DND-41 (cell line): ENCODE data around the gene ITPR1.

ENCODE experiments used
- EZH2 ChIP-seq: IDR thresholded peaks from 3 replicates; pipeline ENCODE4 v1.6.1; 2012; ENCODE audit warnings: borderline replicate concordance, low read depth, mild to moderate bottlenecking, moderate library complexity, low read length, inconsistent platforms; ENCODE audit not compliant: severe bottlenecking
- TF ChIP-seq, protein P1 (sequence below): IDR thresholded peaks from 2 replicates; pipeline ENCODE4 v1.5.1; 2012; ENCODE audit warnings: borderline replicate concordance, low read length, moderate library complexity, mild to moderate bottlenecking; ENCODE audit not compliant: poor library complexity, severe bottlenecking; ENCODE audit errors: extremely low read depth

DNA sequence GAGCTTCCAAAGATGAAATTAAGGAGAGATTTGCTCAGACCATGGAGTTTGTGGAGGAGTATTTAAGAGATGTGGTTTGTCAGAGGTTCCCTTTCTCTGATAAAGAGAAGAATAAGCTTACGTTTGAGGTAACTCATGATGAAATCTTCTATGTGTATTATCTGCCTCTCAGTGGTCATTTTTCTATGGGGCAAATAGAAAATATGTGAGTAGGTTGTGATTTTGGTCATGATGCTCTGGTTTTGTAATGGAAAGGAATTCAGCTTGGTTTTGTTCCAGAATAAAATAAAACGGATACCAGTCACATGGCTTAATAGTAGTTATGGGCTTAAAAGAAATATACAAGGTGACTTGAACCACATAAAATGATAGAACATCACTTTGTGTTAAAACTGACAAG lies 181.1 kb downstream of the ITPR1 start:
- TF ChIP-seq, protein P1, sequence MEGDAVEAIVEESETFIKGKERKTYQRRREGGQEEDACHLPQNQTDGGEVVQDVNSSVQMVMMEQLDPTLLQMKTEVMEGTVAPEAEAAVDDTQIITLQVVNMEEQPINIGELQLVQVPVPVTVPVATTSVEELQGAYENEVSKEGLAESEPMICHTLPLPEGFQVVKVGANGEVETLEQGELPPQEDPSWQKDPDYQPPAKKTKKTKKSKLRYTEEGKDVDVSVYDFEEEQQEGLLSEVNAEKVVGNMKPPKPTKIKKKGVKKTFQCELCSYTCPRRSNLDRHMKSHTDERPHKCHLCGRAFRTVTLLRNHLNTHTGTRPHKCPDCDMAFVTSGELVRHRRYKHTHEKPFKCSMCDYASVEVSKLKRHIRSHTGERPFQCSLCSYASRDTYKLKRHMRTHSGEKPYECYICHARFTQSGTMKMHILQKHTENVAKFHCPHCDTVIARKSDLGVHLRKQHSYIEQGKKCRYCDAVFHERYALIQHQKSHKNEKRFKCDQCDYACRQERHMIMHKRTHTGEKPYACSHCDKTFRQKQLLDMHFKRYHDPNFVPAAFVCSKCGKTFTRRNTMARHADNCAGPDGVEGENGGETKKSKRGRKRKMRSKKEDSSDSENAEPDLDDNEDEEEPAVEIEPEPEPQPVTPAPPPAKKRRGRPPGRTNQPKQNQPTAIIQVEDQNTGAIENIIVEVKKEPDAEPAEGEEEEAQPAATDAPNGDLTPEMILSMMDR = no peak
- TF ChIP-seq EZH2 = no peak
